OCI-LY1 (cell line): ENCODE data around the gene PTGIS.

Experiments
- H2AFZ ChIP-seq: fragments of 200-600 bp; sonication (generic), shearing (Covaris generic); 2 replicates; pipeline ENCODE4 v1.6.0; 2014; ENCODE audit warnings: antibody characterized with exemption, mild to moderate bottlenecking, low read length
- H3F3A ChIP-seq: fragments of 200-600 bp; sonication (generic), shearing (Covaris generic); 2 replicates; pipeline ENCODE4 v1.6.0; 2014; ENCODE audit warnings: mild to moderate bottlenecking, antibody characterized with exemption, low read length, moderate library complexity; ENCODE audit not compliant: insufficient read depth
- H3K27ac ChIP-seq: fragments of 200-600 bp; sonication (generic); 2 replicates; pipeline ENCODE4 v1.5.1; 2014; ENCODE audit warnings: low read length, mixed run types, mild to moderate bottlenecking, low read depth; ENCODE audit not compliant: poor library complexity, severe bottlenecking
- H3K27me3 ChIP-seq: fragments of 200-600 bp; sonication (generic); 2 replicates; pipeline ENCODE4 v1.6.0; 2014; ENCODE audit warnings: antibody characterized with exemption, mild to moderate bottlenecking, low read length, moderate library complexity; ENCODE audit not compliant: insufficient read depth
- H3K36me3 ChIP-seq: fragments of 200-600 bp; sonication (generic); 2 replicates; pipeline ENCODE4 v1.6.1; 2014; ENCODE audit warnings: mild to moderate bottlenecking, antibody characterized with exemption, low read length, moderate library complexity, mixed read lengths; ENCODE audit not compliant: insufficient read depth
- H3K4me1 ChIP-seq: fragments of 200-600 bp; sonication (generic); 2 replicates; pipeline ENCODE4 v1.5.1; 2014; ENCODE audit warnings: mild to moderate bottlenecking, low read length, moderate library complexity; ENCODE audit not compliant: insufficient read depth, severe bottlenecking
- H3K4me2 ChIP-seq: fragments of 200-600 bp; sonication (generic), shearing (Covaris generic); 2 replicates; pipeline ENCODE4 v1.6.1; 2014; ENCODE audit warnings: low read length
- H3K4me3 ChIP-seq: fragments of 200-600 bp; sonication (generic); 2 replicates; pipeline ENCODE4 v1.5.1; 2014; ENCODE audit warnings: low read length, low read depth, mild to moderate bottlenecking, mixed read lengths; ENCODE audit not compliant: poor library complexity, severe bottlenecking
- H3K79me2 ChIP-seq: fragments of 200-600 bp; shearing (Covaris generic); 2 replicates; pipeline ENCODE4 v1.6.1; 2016; ENCODE audit warnings: mixed run types, low read length, mixed read lengths; ENCODE audit not compliant: insufficient read depth
- H3K9ac ChIP-seq: fragments of 200-600 bp; sonication (generic), shearing (Covaris generic); 2 replicates; pipeline ENCODE4 v1.6.1; 2014; ENCODE audit warnings: mild to moderate bottlenecking, low read length, mixed read lengths
- H3K9me2 ChIP-seq: fragments of 200-600 bp; sonication (generic), shearing (Covaris generic); 2 replicates; pipeline ENCODE4 v1.6.1; 2014; ENCODE audit warnings: low read depth, mild to moderate bottlenecking, low read length, mixed read lengths
- H3K9me3 ChIP-seq: fragments of 200-600 bp; shearing (Covaris generic); 2 replicates; pipeline ENCODE4 v1.6.1; 2014; ENCODE audit warnings: low read length, mixed read lengths
- H4K20me1 ChIP-seq: fragments of 200-600 bp; sonication (generic), shearing (Covaris generic); 2 replicates; pipeline ENCODE4 v1.6.0; 2016; ENCODE audit warnings: mild to moderate bottlenecking, low read length; ENCODE audit not compliant: insufficient read depth
- EZH2 ChIP-seq: fragments of 200-600 bp; sonication (generic), shearing (Covaris generic); IDR thresholded peaks from 2 replicates; pipeline ENCODE4 v1.8.0; 2017; ENCODE audit warnings: borderline replicate concordance, mixed run types, mild to moderate bottlenecking, antibody characterized with exemption, low read length, moderate library complexity, mixed read lengths
- TF ChIP-seq, protein P1 (sequence below): fragments of 200-600 bp; sonication (generic), shearing (Covaris generic); IDR thresholded peaks from 2 replicates; pipeline ENCODE4 v1.5.1; 2017; ENCODE audit warnings: mild to moderate bottlenecking, antibody characterized with exemption, low read length, moderate library complexity, mixed read lengths

Gene PTGIS

GRCh38 chr20:49558826-49559225 lies 9.1 kb downstream of the PTGIS start:
- Histone ChIP-seq H3K9ac (no peak overlapping the region), H4K20me1 (no peaks in the 10 kb centered on the region), H3K4me3 (no peak overlapping the region), H3K4me1 (no peaks in the 10 kb centered on the region), H3K79me2 (no peaks in the 10 kb centered on the region), H3K4me2 (no peak overlapping the region), H3F3A (no peaks in the 10 kb centered on the region), H3K9me2 (no peaks in the 10 kb centered on the region), H3K36me3 (no peaks in the 10 kb centered on the region; the same call in 1 of the 2 replicates), H3K9me3 (peaks cover 12% of the 10 kb centered on the region; the same call in 1 of the 2 replicates), H3K27me3 (peaks cover 3% of the 10 kb centered on the region; the same call in 1 of the 2 replicates), H2AFZ (no peak overlapping the region), H3K27ac (no peak overlapping the region)
- TF ChIP-seq EZH2 = no peak
- TF ChIP-seq, protein P1, sequence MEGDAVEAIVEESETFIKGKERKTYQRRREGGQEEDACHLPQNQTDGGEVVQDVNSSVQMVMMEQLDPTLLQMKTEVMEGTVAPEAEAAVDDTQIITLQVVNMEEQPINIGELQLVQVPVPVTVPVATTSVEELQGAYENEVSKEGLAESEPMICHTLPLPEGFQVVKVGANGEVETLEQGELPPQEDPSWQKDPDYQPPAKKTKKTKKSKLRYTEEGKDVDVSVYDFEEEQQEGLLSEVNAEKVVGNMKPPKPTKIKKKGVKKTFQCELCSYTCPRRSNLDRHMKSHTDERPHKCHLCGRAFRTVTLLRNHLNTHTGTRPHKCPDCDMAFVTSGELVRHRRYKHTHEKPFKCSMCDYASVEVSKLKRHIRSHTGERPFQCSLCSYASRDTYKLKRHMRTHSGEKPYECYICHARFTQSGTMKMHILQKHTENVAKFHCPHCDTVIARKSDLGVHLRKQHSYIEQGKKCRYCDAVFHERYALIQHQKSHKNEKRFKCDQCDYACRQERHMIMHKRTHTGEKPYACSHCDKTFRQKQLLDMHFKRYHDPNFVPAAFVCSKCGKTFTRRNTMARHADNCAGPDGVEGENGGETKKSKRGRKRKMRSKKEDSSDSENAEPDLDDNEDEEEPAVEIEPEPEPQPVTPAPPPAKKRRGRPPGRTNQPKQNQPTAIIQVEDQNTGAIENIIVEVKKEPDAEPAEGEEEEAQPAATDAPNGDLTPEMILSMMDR = no peak

DNA sequence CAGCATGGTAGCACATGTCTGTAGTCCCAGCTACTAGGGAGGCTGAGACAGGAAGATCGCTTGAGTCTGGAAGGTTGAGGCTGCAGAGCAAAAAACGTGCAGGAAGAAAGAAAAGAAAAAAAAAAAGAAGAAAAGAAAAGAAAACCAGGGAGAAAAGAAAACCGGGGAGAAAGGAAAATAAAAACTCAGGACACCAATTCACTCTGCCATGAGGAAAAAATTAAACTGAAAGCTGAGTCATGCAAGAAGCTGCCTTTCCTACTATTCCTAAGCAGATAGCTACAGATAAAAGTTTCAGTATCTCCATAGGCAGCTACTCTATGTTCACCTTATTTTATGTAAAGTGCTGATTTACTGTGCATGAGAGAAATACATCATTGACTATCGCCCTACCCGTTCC lies 10.5 kb downstream of the PTGIS start:
- Histone ChIP-seq H4K20me1 (no peaks in the 10 kb centered on the region), H3K4me2 (no peak overlapping the region), H3K36me3 (no peaks in the 10 kb centered on the region; the same call in 1 of the 2 replicates), H3K4me1 (no peaks in the 10 kb centered on the region), H3K27ac (no peak overlapping the region), H3K9me2 (no peaks in the 10 kb centered on the region), H3K9me3 (peaks cover 15% of the 10 kb centered on the region; the same call in 1 of the 2 replicates), H3K9ac (no peak overlapping the region), H3K4me3 (no peak overlapping the region), H3K79me2 (no peaks in the 10 kb centered on the region), H3F3A (no peaks in the 10 kb centered on the region), H2AFZ (no peak overlapping the region), H3K27me3 (no peaks in the 10 kb centered on the region; the same call in 1 of the 2 replicates)
- no peak for TF ChIP-seq EZH2
- TF ChIP-seq, protein P1 = no peak

- no peak overlapping the region for H3K9ac ChIP-seq
- no peak overlapping the region for H3K4me2 ChIP-seq
- H3K4me3 ChIP-seq = no peak overlapping the region
- no peaks in the 10 kb centered on the region; the same call in 1 of the 2 replicates for H3K36me3 ChIP-seq
- TF ChIP-seq EZH2 = no peak
- TF ChIP-seq, protein P1 = no peak
- no peaks in the 10 kb centered on the region; the same call in 1 of the 2 replicates for H3K27me3 ChIP-seq
- no peak overlapping the region for H3K27ac ChIP-seq
- H3K9me2 ChIP-seq = no peaks in the 10 kb centered on the region
- peaks cover 15% of the 10 kb centered on the region; the same call in 1 of the 2 replicates for H3K9me3 ChIP-seq
- no peaks in the 10 kb centered on the region for H3K79me2 ChIP-seq
- H3F3A ChIP-seq = no peaks in the 10 kb centered on the region
- no peaks in the 10 kb centered on the region for H4K20me1 ChIP-seq
- no peak overlapping the region for H2AFZ ChIP-seq
- no peaks in the 10 kb centered on the region for H3K4me1 ChIP-seq
Observed at GRCh38 chr20:49556621-49557020, 11.3 kb downstream of the PTGIS start.
